ENCODE results near the gene THSD7B.

The THSD7B gene

GRCh38 chr2:137156221-137156844 lies 391.0 kb downstream of the THSD7B start:
- DNase-seq (ENCODE audit: low read depth), result no peak

- DNase-seq (ENCODE audit: low read depth), result no peak
These were observed 392.5 kb downstream of the THSD7B start for GRCh38 chr2:137157851-137158250.

GRCh38 chr2:137161250-137161649 lies 395.9 kb downstream of the THSD7B start:
- DNase-seq (ENCODE audit: low read depth), result no peak

GRCh38 chr2:137165968-137166367 lies 400.6 kb downstream of the THSD7B start:
- DNase-seq (ENCODE audit: low read depth), result no peak

GRCh38 chr2:137167651-137168050 lies 402.3 kb downstream of the THSD7B start:
- DNase-seq (ENCODE audit: low read depth), result no peak

- no peak for DNase-seq (ENCODE audit: low read depth)
These were observed 403.2 kb downstream of the THSD7B start for GRCh38 chr2:137168552-137168951.

- no peak for DNase-seq (ENCODE audit: low read depth)
These were observed 406.8 kb downstream of the THSD7B start for GRCh38 chr2:137172162-137172561.

- peak; percentile 48 for DNase-seq (ENCODE audit: low read depth)
These were observed 408.1 kb downstream of the THSD7B start for GRCh38 chr2:137173463-137173862.

- DNase-seq (ENCODE audit: low read depth), result no peak
These were observed 409.9 kb downstream of the THSD7B start for GRCh38 chr2:137175246-137175645.

GRCh38 chr2:137178951-137179377 lies 413.6 kb downstream of the THSD7B start:
- DNase-seq (ENCODE audit: low read depth), result peak; percentile 54

GRCh38 chr2:137179542-137179941 lies 414.2 kb downstream of the THSD7B start:
- no peak for DNase-seq (ENCODE audit: low read depth)

GRCh38 chr2:137180012-137180411 lies 414.7 kb downstream of the THSD7B start:
- no peak for DNase-seq (ENCODE audit: low read depth)

- no peak for DNase-seq (ENCODE audit: low read depth)
These were observed 416.0 kb downstream of the THSD7B start for GRCh38 chr2:137181370-137181769.

- no peak for DNase-seq (ENCODE audit: low read depth)
These were observed 416.7 kb downstream of the THSD7B start for GRCh38 chr2:137182071-137182470.

GRCh38 chr2:137183206-137183898 lies 418.0 kb downstream of the THSD7B start:
- DNase-seq (ENCODE audit: low read depth), result no peak

GRCh38 chr2:137185378-137186078 lies 420.2 kb downstream of the THSD7B start:
- DNase-seq (ENCODE audit: low read depth), result no peak

- no peak for DNase-seq (ENCODE audit: low read depth)
These were observed 421.9 kb downstream of the THSD7B start for GRCh38 chr2:137187216-137187615.

- DNase-seq (ENCODE audit: low read depth), result no peak
These were observed 425.3 kb downstream of the THSD7B start for GRCh38 chr2:137190411-137191195.

- DNase-seq (ENCODE audit: low read depth), result peak; percentile 32
These were observed 427.3 kb downstream of the THSD7B start for GRCh38 chr2:137192366-137193310.

- DNase-seq (ENCODE audit: low read depth), result no peak
These were observed 428.1 kb downstream of the THSD7B start for GRCh38 chr2:137193401-137193800.

- no peak for DNase-seq (ENCODE audit: low read depth)
These were observed 428.8 kb downstream of the THSD7B start for GRCh38 chr2:137194111-137194510.
